Endothelial cell of umbilical vein (primary cell): Measurements from ENCODE around the gene CLCN3. TPM values are rescaled to one million over a fixed set of nuclear protein-coding genes. Genes with fewer than 3 reads are reported as not detected.
"Not testable (repeated sequence)": the region's sequence is repeated elsewhere in the genome, so short reads cannot be mapped to it uniquely, and the experiment has no call there.

Experiments used
- Bru-seq: library from RNA; stranded (reverse); fragments of 400-500 nt; gene quantifications from one replicate; lab custom pipeline; 2021; lab: Mats Ljungman, UMichigan
- BruChase-seq, 2 experiments: library from RNA; stranded (reverse); fragments of 400-500 nt; gene quantifications; one replicate each; lab custom pipeline; 2021; lab: Mats Ljungman, UMichigan
- BruUV-seq: library from RNA; stranded (reverse); fragments of 400-500 nt; replicated peaks from 2 replicates; lab custom pipeline; 2021; lab: Mats Ljungman, UMichigan
- CTCF ChIA-PET: fragments of 300-600, 350-600 bp; sonication (Branson Sonifier 250); formaldehyde crosslinking; loops from one replicate; lab custom pipeline; 2021; ENCODE audit warnings: antibody characterized with exemption, inconsistent platforms; lab: Charles Lee
- POLR2A ChIA-PET: fragments of 300-600, 350-600 bp; sonication (Branson Sonifier 250); formaldehyde crosslinking; loops from one replicate; lab custom pipeline; 2021; ENCODE audit warnings: antibody characterized with exemption, inconsistent platforms; lab: Charles Lee
- DNase-seq: peaks from one replicate; pipeline ENCODE4 v3.0.0-alpha.2; 2011; ENCODE audit warnings: low read depth, low spot score
- FAIRE-seq: peaks from 2 replicates; lab custom pipeline; 2011; peaks lifted over from hg19 to GRCh38; lab: Jason Lieb, UNC
- H2AFZ ChIP-seq: 2 replicates; pipeline ENCODE4 v1.6.0; 2012; ENCODE audit warnings: low read depth, low read length, control low read depth, inconsistent platforms
- H3K27ac ChIP-seq: 2 replicates; pipeline ENCODE4 v1.5.1; 2011; ENCODE audit warnings: low read depth, mild to moderate bottlenecking, control low read depth, low read length, moderate library complexity; ENCODE audit not compliant: insufficient read depth
- H3K27me3 ChIP-seq, 2 experiments: 2 replicates each; pipeline versions ENCODE4 v1.6.0 to v1.6.1; 2011; ENCODE audit warnings: low read length in 2 of 2, mixed read lengths in 1 of 2; ENCODE audit not compliant: control insufficient read depth in 2 of 2, insufficient read depth in 2 of 2
- H3K36me3 ChIP-seq, 2 experiments: 2 replicates in 1 of 2; 3 replicates in 1 of 2; pipeline ENCODE4 v1.5.1; 2011; ENCODE audit warnings: low read length in 2 of 2, mild to moderate bottlenecking in 1 of 2, moderate library complexity in 1 of 2; ENCODE audit not compliant: control insufficient read depth in 2 of 2, insufficient read depth in 2 of 2; ENCODE audit errors: extremely low read depth in 1 of 2
- H3K4me1 ChIP-seq: 3 replicates; pipeline ENCODE4 v1.5.1; 2011; ENCODE audit warnings: mild to moderate bottlenecking, low read length; ENCODE audit not compliant: control insufficient read depth, insufficient read depth; ENCODE audit errors: extremely low read depth
- H3K4me2 ChIP-seq: 2 replicates; pipeline ENCODE4 v1.6.1; 2011; ENCODE audit warnings: low read length, control low read depth, mixed read lengths; ENCODE audit not compliant: insufficient read depth
- H3K4me3 ChIP-seq, 3 experiments: fragments of 200-600 bp in 1 of 3; sonication (generic), shearing (Covaris generic) in 1 of 3; replicated peaks in 1 of 3; 2 replicates each; pipeline ENCODE4 v1.5.1; 2011 to 2016; ENCODE audit warnings: control low read depth in 3 of 3, low read length in 3 of 3, mild to moderate bottlenecking in 2 of 3, inconsistent platforms in 1 of 3, low read depth in 1 of 3, moderate library complexity in 1 of 3; ENCODE audit not compliant: insufficient read depth in 1 of 3
- H3K79me2 ChIP-seq: 2 replicates; pipeline ENCODE4 v1.6.0; 2012; ENCODE audit warnings: low read length, inconsistent platforms; ENCODE audit not compliant: control insufficient read depth, insufficient read depth
- H3K9ac ChIP-seq: replicated peaks from 2 replicates; pipeline ENCODE3; 2011; ENCODE audit warnings: low read length, control low read depth; ENCODE audit not compliant: insufficient read depth; ENCODE audit errors: extremely low read depth
- H3K9me1 ChIP-seq: replicated peaks from 3 replicates; pipeline ENCODE4 v1.6.0; 2011; ENCODE audit warnings: mild to moderate bottlenecking, low read length; ENCODE audit not compliant: control insufficient read depth, insufficient read depth; ENCODE audit errors: extremely low read depth
- H3K9me3 ChIP-seq: replicated peaks from 2 replicates; pipeline ENCODE4 v1.5.1; 2012; ENCODE audit warnings: low read length, inconsistent platforms; ENCODE audit not compliant: control insufficient read depth, insufficient read depth
- H4K20me1 ChIP-seq: replicated peaks from 2 replicates; pipeline ENCODE3; 2011; ENCODE audit warnings: mild to moderate bottlenecking, low read length; ENCODE audit not compliant: control insufficient read depth, insufficient read depth; ENCODE audit errors: extremely low read depth
- CTCF ChIP-seq, 2 donors: IDR thresholded peaks; 1 replicate in 1 of 2; 2 replicates in 1 of 2; pipeline ENCODE4 v1.5.1; 2011; ENCODE audit warnings: low read length in 2 of 2, mild to moderate bottlenecking in 2 of 2, moderate library complexity in 2 of 2, control low read depth in 1 of 2, inconsistent platforms in 1 of 2, low read depth in 1 of 2; ENCODE audit not compliant: insufficient read depth in 1 of 2; ENCODE audit errors: extremely low read depth in 1 of 2
- EZH2 ChIP-seq: IDR thresholded peaks from 2 replicates; pipeline ENCODE4 v1.6.1; 2012; ENCODE audit warnings: borderline replicate concordance, low read depth, mild to moderate bottlenecking, moderate library complexity, low read length, inconsistent platforms; ENCODE audit not compliant: severe bottlenecking
- FOS ChIP-seq: IDR thresholded peaks from 2 replicates; pipeline ENCODE4 v1.6.1; 2011; ENCODE audit warnings: mild to moderate bottlenecking, low read length, moderate library complexity, borderline replicate concordance; ENCODE audit not compliant: insufficient read depth
- GATA2 ChIP-seq: IDR thresholded peaks from 2 replicates; pipeline ENCODE4 v1.7.0; 2011; ENCODE audit warnings: low read depth, mild to moderate bottlenecking, moderate library complexity, mixed read lengths, low read length; ENCODE audit not compliant: insufficient read length, insufficient read depth
- JUN ChIP-seq: IDR thresholded peaks from 2 replicates; pipeline ENCODE4 v1.6.1; 2011; ENCODE audit warnings: borderline replicate concordance, low read depth; ENCODE audit not compliant: insufficient read length, insufficient read depth
- MAX ChIP-seq: IDR thresholded peaks from 2 replicates; pipeline ENCODE4 v1.6.1; 2011; ENCODE audit not compliant: insufficient read depth, insufficient read length
- MYC ChIP-seq: IDR thresholded peaks from one replicate; pipeline ENCODE4 v1.6.1; 2011; ENCODE audit warnings: mild to moderate bottlenecking, low read depth, low read length
- POLR2A ChIP-seq: IDR thresholded peaks from 2 replicates; pipeline ENCODE4 v1.6.1; 2012; ENCODE audit warnings: low read depth, mild to moderate bottlenecking, control low read depth, low read length
- POLR2AphosphoS5 ChIP-seq: IDR thresholded peaks from 2 replicates; pipeline ENCODE4 v1.6.1; 2012; ENCODE audit warnings: low read depth, mild to moderate bottlenecking, control low read depth, low read length, moderate library complexity; ENCODE audit not compliant: insufficient read depth
- dilution Hi-C: fragments of 300-500 bp; cut with MboI; formaldehyde crosslinking; loops from one replicate; pipeline ENCODE4 v1.15.0; 2019; ENCODE audit warnings: low sequenced_read_pairs; ENCODE audit not compliant: extremely low pct_ligation_motif_present
- intact Hi-C: fragments of 100-400 bp; cut with micrococcal nuclease; formaldehyde crosslinking; loops from one replicate; pipeline ENCODE4 v1.10.0; 2022
- long read RNA-seq: library from polyadenylated mRNA; stranded (forward); transcript quantifications from one replicate; pipeline ENCODE4 v2.0.0, GENCODE V29; 2021
- polyA minus RNA-seq, 3 experiments: library from RNA; depleted of rRNA, polyadenylated mRNA; stranded (reverse); fragments of >200 nt; gene quantifications; 1 replicate in 1 of 3; 2 replicates in 2 of 3; pipeline ENCODE4 v1.2.3, GENCODE V29; 2011
- polyA plus RNA-seq, 4 experiments: library from polyadenylated mRNA; depleted of rRNA in 3 of 4; stranded (reverse) in 3 of 4; unstranded in 1 of 4; fragments of >200 nt; gene quantifications; 2 replicates each; pipeline versions ENCODE4 v1.2.1 to v1.2.3, GENCODE V29; 2011 to 2012; ENCODE audit warnings: missing spikeins in 1 of 4
- total RNA-seq: library from RNA; stranded (reverse); gene quantifications from 2 replicates; pipeline ENCODE4 v1.2.3, GENCODE V29; 2021

The CLCN3 gene
- total RNA-seq (49.0 and 51.4 TPM in 2 replicates), polyA plus RNA-seq (12.1 and 16.5 TPM in 2 replicates), polyA minus RNA-seq (82.0 and 86.1 TPM in 2 replicates), Bru-seq, nascent RNA (percentile 87 among the genes with signal in this experiment), BruChase-seq, experiment 1, labeled RNA remaining after a 6-hour chase (percentile 87 among the genes with signal in this experiment), BruChase-seq, experiment 2, labeled RNA remaining after a 2-hour chase (percentile 75 among the genes with signal in this experiment)
- 13.2 and 13.6 TPM in 2 replicates for polyA plus RNA-seq (2011; cell fraction: cytosol; rRNA removed)
- 13.4 and 21.4 TPM in 2 replicates for polyA plus RNA-seq (2011; cell fraction: nucleus; rRNA removed)
- polyA plus RNA-seq (2012) = 24.8 and 33.1 TPM in 2 replicates
- polyA minus RNA-seq (2011; cell fraction: cytosol; rRNA and poly(A)+ RNA removed) = 10.9 TPM
- 31.2 and 48.2 TPM in 2 replicates for polyA minus RNA-seq (2011; cell fraction: nucleus; rRNA and poly(A)+ RNA removed)
- long read RNA-seq, full-length matches to known transcripts = 49 of 73 reads
- long read RNA-seq, partial matches to known transcripts = 9 of 73 reads
- long read RNA-seq, other reads (novel, unspliced or antisense) = 15 of 73 reads

- H3K36me3 ChIP-seq = no peaks in the 10 kb centered on the region
- peak within 1 kb of the TSS; percentile 100 for H3K4me2 ChIP-seq
- dilution Hi-C loops = no loop called here
- H3K27me3 ChIP-seq = no peaks in the 10 kb centered on the region
- BruUV-seq = no TSS peak
- peak within 1 kb of the TSS; percentile 99 for H3K9ac ChIP-seq
- H3K27ac ChIP-seq = peak within 1 kb of the TSS; percentile 92
- FAIRE-seq (peak; percentile 79), DNase-seq (peak; percentile 98)
- H4K20me1 ChIP-seq = no peaks in the 10 kb centered on the region
- H3K4me3 ChIP-seq = peak within 1 kb of the TSS; percentile 81 to 98 (median 91)
- H3K4me1 ChIP-seq = peaks cover 19% of the 10 kb centered on the region
- POLR2A ChIA-PET = interaction anchor here (1.0 to 1.9 kb wide), 2 partner anchors 40 to 44 kb away, joined by 3 to 8 read pairs; no protein-coding TSS in a partner anchor
- H3K9me3 ChIP-seq = no peaks in the 10 kb centered on the region
- H3K9me1 ChIP-seq = no peaks in the 10 kb centered on the region
- TF ChIP-seq POLR2AphosphoS5 (peak; percentile 80), JUN (peak; percentile 33), MYC (no peak), FOS (no peak), MAX (no peak), EZH2 (no peak), CTCF (IDR thresholded peaks at IDR 0.05; ENCODE audit: extremely low read depth in 1 of 2, insufficient read depth in 1 of 2, low read depth in 1 of 2, low read length in 2 of 2) (peak in 1 of 2 donors; percentile 14), POLR2A (peak; percentile 94), GATA2 (no peak)
- intact Hi-C loops = loop anchor here (1.0 kb wide), 5 partner anchors 8 to 470 kb away; partner anchors contain the start of gene NEK1
- CTCF ChIA-PET = interaction anchor here (0.8 to 4.0 kb wide), 14 partner anchors 10 to 610 kb away, joined by 3 to 19 read pairs (median 4); partner anchors contain the start of gene CBR4
- peak within 1 kb of the TSS; percentile 74 for H2AFZ ChIP-seq
- H3K79me2 ChIP-seq = peaks cover 34% of the 10 kb centered on the region
Observed at GRCh38 chr4:169619958-169620879, at the start of gene CLCN3. CLCN3 (plus strand) TSS chr4:169620578; CDS start chr4:169635929, 15,351 bp downstream.

GRCh38 chr4:169571012-169571411 is 49.4 kb upstream of the CLCN3 start:
- H3K36me3 ChIP-seq, H3K9me3 ChIP-seq, H2AFZ ChIP-seq, H3K9me1 ChIP-seq, H3K27ac ChIP-seq, CTCF ChIA-PET, H3K4me1 ChIP-seq, DNase-seq, H3K4me3 ChIP-seq, FAIRE-seq, BruUV-seq, H3K4me2 ChIP-seq, POLR2A ChIA-PET, H3K79me2 ChIP-seq, H3K9ac ChIP-seq, H4K20me1 ChIP-seq, dilution Hi-C loops, H3K27me3 ChIP-seq, intact Hi-C loops: not testable (repeated sequence)
